ENCODE data around the gene EXOC6.
"Not testable (repeated sequence)": the region's sequence is repeated elsewhere in the genome, so short reads cannot be mapped to it uniquely, and the experiment has no call there.

EXOC6 gene

DNA sequence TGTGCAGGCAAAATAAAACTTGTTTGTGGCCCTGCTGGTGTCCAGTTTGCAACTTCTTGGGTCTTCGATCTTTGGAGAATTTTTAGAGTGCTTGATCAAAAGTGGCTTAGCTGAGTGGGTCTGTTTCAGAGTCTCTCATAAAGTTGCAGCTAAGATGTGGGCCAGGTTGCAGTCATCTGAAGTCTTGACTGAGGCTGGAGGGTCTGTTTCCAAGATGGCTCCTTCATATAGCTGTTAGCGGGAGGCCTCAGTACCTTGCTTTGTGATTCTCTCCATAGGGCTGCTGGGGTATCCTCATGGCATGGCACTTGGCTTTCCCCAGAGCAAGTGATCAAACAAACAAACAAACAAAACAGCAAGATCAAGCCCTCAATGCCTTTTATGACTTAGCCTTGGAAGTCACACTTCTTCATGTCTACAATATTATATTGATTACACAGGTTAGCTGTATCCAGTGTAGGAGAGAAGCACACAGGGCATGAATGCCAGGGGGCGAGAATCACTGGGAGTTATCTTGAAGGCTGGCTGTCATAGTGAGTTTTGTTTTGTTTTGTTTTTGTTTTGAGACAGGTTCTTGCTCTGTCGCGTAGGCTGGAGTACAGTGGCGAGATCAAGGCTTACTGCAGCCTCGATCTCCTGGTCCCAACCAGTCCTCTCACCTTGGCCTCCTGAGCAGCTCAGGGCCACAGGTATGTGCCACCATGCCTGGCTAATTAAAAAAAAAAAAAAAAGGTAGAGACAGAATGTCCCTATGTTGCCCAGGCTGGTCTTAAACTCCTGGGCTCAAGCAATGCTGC is 235.6 kb downstream of the EXOC6 start:
- DNase-seq = no peak

DNA sequence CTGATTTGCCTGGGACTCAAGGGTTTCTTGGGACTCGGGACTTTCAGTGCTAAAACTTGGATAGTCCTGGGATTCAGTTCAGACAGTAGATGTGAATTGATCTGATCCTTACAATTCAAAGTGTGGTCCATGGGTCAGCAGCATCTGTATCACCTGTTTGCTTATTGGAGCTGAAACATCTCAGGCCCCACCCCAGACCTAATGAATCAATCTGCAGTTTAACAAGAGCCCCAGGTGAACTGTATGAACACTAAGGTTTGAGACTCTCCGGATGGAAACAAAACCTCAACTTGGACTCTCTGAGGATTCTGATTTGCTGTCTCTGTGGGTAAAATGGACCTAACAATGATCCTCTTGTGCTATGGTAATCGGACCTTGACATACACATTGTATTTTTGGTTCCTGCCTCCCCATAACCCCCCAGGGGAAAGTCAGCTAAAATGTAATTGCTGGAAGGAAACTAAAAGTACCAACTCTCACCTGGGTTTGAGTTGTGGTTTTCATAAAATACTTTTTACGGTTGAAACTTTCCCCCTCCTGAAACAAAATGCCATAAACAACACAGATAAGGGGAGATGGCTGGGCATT is 237.0 kb downstream of the EXOC6 start:
- no peak for DNase-seq

GRCh38 chr10:93086289-93086688 is 238.0 kb downstream of the EXOC6 start:
- no peak for DNase-seq

GRCh38 chr10:93087846-93088245 is 239.5 kb downstream of the EXOC6 start:
- DNase-seq = no peak

DNA sequence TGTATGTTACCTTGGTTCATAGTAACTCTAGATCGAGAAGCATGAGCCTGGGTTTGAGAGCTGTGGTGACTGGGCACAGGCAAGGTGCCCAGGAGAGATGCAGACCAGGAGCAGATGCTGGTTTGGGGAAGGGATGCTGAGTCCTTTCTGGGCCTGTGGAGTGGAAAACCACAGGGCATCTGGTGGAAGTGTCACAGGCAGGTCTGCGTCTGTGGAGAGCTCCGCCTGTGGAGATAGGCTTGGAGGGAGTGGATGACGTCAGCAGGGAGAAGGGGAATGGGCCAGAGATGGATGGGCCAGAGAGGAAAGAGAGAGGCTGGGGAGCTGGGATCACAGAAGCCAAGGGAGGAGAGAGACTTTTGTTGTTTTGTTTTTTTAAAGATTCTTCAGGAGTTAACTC is 240.1 kb downstream of the EXOC6 start:
- no peak for DNase-seq

- DNase-seq = no peak
Measured at GRCh38 chr10:93090619-93091018, 242.3 kb downstream of the EXOC6 start.

- no peak for DNase-seq
Measured at GRCh38 chr10:93091960-93092359, 243.6 kb downstream of the EXOC6 start.

DNA sequence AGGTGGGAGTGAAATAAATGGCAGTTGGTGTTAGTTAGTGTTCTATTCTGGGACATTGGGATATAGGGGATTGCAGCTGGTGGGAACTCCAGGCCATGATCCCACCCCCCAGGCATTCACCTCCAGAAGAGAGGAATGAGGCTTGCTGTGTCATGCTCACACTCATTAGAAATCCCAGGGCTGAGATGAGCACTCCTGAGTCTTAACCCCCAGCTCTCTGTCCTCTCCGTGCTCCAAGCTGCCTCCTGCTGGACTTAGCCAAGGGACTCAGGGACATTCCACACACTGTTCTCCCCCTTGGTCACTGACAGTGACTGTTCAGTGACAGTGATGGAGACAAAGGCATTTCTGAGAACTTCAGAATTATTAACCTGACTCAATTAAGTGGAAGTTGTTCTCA is 246.9 kb downstream of the EXOC6 start:
- DNase-seq = no peak

- no peak for DNase-seq
Measured at GRCh38 chr10:93096901-93097300, 248.6 kb downstream of the EXOC6 start.

DNA sequence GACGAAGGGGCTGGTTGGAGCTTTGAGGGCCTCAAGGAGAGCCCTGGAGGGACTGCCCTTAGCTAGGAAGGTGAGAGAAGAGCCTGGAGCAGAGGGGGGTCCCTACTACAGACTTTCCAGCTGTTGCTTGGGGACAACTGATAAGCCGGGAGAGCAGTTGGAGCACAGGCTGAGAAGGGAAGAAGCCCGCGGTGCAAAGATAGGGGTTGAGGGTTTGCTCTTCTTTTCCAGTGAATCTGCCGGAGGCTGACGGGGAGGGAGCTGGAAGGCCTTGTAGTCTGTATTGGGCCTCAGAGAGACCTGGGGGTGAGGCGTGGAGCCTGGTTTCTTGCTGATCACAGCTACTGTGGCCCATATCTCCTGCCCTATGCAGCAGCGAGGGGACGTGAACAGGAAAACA is 249.1 kb downstream of the EXOC6 start:
- no peak for DNase-seq

DNA sequence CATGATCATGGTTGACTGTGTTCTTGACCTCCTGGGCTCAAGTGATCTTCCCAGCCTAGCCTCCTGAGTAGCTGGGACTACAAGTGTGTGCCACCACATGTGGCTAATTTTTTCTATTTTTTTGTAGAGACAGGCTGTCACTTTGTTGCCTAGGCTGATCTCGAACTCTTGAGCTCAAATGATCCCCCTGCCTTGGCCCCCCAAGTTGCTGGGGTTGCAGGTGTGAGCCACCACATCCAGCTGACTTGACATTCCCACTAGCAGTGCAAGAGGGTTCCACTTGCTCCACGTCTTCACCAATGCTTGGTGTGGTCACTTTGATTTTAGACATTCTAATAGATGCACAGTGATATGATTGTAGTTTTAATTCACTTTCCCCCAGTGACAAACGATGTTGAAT is 250.5 kb downstream of the EXOC6 start:
- DNase-seq = no peak

DNA sequence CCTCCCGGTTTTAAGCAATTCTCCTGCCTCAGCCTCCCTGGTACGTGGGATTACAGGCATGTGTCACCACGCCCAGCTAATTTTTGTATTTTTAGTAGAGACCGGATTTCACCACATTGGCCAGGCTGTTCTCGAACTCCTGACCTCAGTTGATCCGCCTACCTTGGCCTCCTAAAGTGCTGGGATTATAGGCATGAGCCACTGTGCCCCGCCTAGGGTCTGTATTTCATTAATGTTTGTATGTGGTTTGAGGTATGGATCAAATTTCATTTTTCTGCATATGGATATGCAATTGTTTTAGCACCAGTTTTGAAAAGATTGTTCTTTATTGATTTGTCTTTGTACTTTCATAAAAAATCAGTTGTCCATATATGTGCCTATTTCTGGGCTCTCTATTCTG is 251.3 kb downstream of the EXOC6 start:
- no peak for DNase-seq

DNA sequence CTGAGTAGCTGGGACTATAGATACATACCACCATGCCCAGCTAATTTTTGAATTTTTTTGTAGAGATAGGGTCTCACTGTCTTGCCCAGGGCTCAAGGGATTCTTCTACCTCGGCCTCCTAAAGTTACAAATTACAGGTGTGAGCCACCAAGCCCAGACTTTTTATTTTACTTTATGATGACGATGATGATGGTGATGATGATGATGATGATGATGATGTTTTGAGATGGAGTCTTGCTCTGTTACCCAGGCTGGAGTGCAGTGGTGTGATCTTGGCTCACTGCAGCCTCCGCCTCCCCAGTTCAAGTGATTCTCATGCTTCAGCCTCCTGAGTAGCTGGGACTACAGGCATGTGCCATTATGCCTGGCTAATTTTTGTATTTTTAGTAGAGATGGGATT is 252.8 kb downstream of the EXOC6 start:
- not testable (repeated sequence) for DNase-seq

- DNase-seq = no peak
Measured at GRCh38 chr10:93103953-93104352, 255.6 kb downstream of the EXOC6 start.

- DNase-seq = no peak
Measured at GRCh38 chr10:93106631-93107072, 258.3 kb downstream of the EXOC6 start.

Measured in SW 1271 (cell line).